NT2/D1 (cell line): ENCODE results near the gene NTM.

Source experiments
- SUZ12 ChIP-seq: IDR thresholded peaks from 2 replicates; pipeline ENCODE4 v1.6.1; 2011; ENCODE audit not compliant: insufficient read length, insufficient read depth; ENCODE audit errors: extremely low read depth
- YY1 ChIP-seq: IDR thresholded peaks from 2 replicates; pipeline ENCODE4 v1.6.1; 2011; ENCODE audit not compliant: insufficient read length, insufficient read depth
- ZNF274 ChIP-seq: IDR thresholded peaks from 2 replicates; pipeline ENCODE4 v1.6.1; 2011; ENCODE audit warnings: mild to moderate bottlenecking, low read depth, low read length

DNA sequence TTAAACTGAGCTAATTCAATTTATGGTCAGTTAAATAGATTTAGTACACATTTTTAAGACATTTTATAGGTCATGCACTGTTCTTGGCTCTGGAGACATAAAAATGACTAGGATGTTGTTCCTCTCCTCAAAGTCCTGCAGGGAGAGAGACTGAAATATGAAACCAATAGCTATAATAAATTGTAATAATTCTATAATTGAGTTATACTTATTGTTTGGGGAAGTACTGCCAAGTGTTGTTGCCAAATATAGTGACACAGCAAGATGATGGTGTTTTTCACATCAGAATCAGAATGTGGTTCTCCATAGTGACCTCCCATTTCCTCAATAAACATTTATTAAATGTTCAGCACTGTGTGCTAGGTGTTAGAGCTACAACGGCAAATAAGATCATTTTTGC lies 470.6 kb downstream of the NTM start:
- no peak for TF ChIP-seq YY1
- no peak for TF ChIP-seq SUZ12
- TF ChIP-seq ZNF274: no peak
